Right renal pelvis (tissue), 4 donors: ENCODE data around the gene TNMD. TPM values are rescaled to one million over a fixed set of nuclear protein-coding genes. Genes with fewer than 3 reads are reported as not detected.
A peak's percentile ranks its signal among the peaks of the same experiment; 100 is the strongest.
"Not testable (repeated sequence)": the region's sequence is repeated elsewhere in the genome, so short reads cannot be mapped to it uniquely, and the experiment has no call there.

ENCODE experiments used
- DNase-seq, 4 donors: peaks; one replicate each; pipeline ENCODE4 v3.0.0-alpha.2; 2013; ENCODE audit warnings: low read depth in 4 of 4, low spot score in 3 of 4, missing footprints in 1 of 4
- polyA plus RNA-seq, 4 donors: library from polyadenylated mRNA; unstranded; fragments of 120-200 nt; gene quantifications; one replicate each; pipeline ENCODE4 v1.2.1, GENCODE V29; 2013; ENCODE audit not compliant: insufficient read length in 4 of 4

The TNMD gene
- 1 to 10 TPM; 3.2 to 3.8 (median 3.5) TPM for polyA plus RNA-seq

GRCh38 chrX:100584611-100585010 is at the start of gene TNMD:
Gene TNMD, plus strand, starts transcription at chrX:100584936. Its CDS starts 83 bp downstream, at chrX:100585019.
- no peak for DNase-seq

GRCh38 chrX:100565534-100565933 is 19.2 kb upstream of the TNMD start:
- DNase-seq = not testable (repeated sequence)

GRCh38 chrX:100586747-100587146 is 2.0 kb downstream of the TNMD start:
- no peak for DNase-seq

GRCh38 chrX:100587861-100588260 is 3.1 kb downstream of the TNMD start:
- DNase-seq = no peak

GRCh38 chrX:100591256-100592051 is 6.7 kb downstream of the TNMD start:
- no peak for DNase-seq

- DNase-seq = no peak
These were observed 8.4 kb downstream of the TNMD start for GRCh38 chrX:100593126-100593525.

GRCh38 chrX:100593581-100593980 is 8.8 kb downstream of the TNMD start:
- DNase-seq = no peak

- DNase-seq = no peak
These were observed 11.9 kb downstream of the TNMD start for GRCh38 chrX:100596601-100597000.

- DNase-seq = no peak
These were observed 14.7 kb downstream of the TNMD start for GRCh38 chrX:100599456-100599855.

GRCh38 chrX:100600340-100600739 is 15.6 kb downstream of the TNMD start:
- no peak for DNase-seq

- DNase-seq = no peak
These were observed 16.0 kb downstream of the TNMD start for GRCh38 chrX:100600758-100601157.

- no peak for DNase-seq
These were observed 22.0 kb downstream of the TNMD start for GRCh38 chrX:100606753-100607152.

GRCh38 chrX:100609591-100609990 is 24.9 kb downstream of the TNMD start:
- DNase-seq = no peak

- no peak for DNase-seq
These were observed 27.2 kb downstream of the TNMD start for GRCh38 chrX:100611951-100612350.

- no peak for DNase-seq
These were observed 30.3 kb downstream of the TNMD start for GRCh38 chrX:100615005-100615404.

GRCh38 chrX:100623001-100623400 is 38.3 kb downstream of the TNMD start:
- no peak for DNase-seq

- DNase-seq = no peak
These were observed 41.3 kb downstream of the TNMD start for GRCh38 chrX:100625985-100626491.

GRCh38 chrX:100635040-100635439 is 50.3 kb downstream of the TNMD start:
- no peak for DNase-seq

- no peak for DNase-seq
These were observed 51.2 kb downstream of the TNMD start for GRCh38 chrX:100635989-100636320.

- peak in 3 of 4 donors; percentile 71 to 80 (median 76) for DNase-seq
These were observed 51.7 kb downstream of the TNMD start, which contains the start of gene TSPAN6 for GRCh38 chrX:100636321-100636991. Gene TSPAN6, minus strand, starts transcription at chrX:100636806. Its CDS starts 112 bp downstream, at chrX:100636694.

- no peak for DNase-seq
These were observed 57.6 kb downstream of the TNMD start for GRCh38 chrX:100642290-100642689.

- DNase-seq = no peak
These were observed 58.5 kb downstream of the TNMD start for GRCh38 chrX:100643212-100643611.
